Activated T-cell treated with anti-CD3 and anti-CD28 coated beads, Interleukin-2, amount 50 U/mL, for 24 hours (primary cell): Measurements from ENCODE around the gene TRAF3IP3.

Experiments used
- DNase-seq: peaks from one replicate; pipeline ENCODE4 v3.0.0-alpha.2; 2020
- H3K27ac Mint-ChIP-seq: 2 replicates; pipeline ENCODE4 v1.8.0; 2020; ENCODE audit warnings: mild to moderate bottlenecking, mixed read lengths
- H3K27me3 Mint-ChIP-seq: 2 replicates; pipeline ENCODE4 v1.8.0; 2020; ENCODE audit warnings: mixed read lengths
- H3K36me3 Mint-ChIP-seq: 2 replicates; pipeline ENCODE4 v1.8.0; 2020; ENCODE audit warnings: low read depth, mixed read lengths
- H3K4me1 Mint-ChIP-seq: 2 replicates; pipeline ENCODE4 v1.8.0; 2020; ENCODE audit warnings: low read depth, mixed read lengths
- H3K4me3 Mint-ChIP-seq: 2 replicates; pipeline ENCODE4 v1.8.0; 2020; ENCODE audit warnings: mild to moderate bottlenecking, moderate library complexity, mixed read lengths
- H3K9me3 Mint-ChIP-seq: 2 replicates; pipeline ENCODE4 v1.8.0; 2020; ENCODE audit warnings: mixed read lengths

The TRAF3IP3 gene

DNA sequence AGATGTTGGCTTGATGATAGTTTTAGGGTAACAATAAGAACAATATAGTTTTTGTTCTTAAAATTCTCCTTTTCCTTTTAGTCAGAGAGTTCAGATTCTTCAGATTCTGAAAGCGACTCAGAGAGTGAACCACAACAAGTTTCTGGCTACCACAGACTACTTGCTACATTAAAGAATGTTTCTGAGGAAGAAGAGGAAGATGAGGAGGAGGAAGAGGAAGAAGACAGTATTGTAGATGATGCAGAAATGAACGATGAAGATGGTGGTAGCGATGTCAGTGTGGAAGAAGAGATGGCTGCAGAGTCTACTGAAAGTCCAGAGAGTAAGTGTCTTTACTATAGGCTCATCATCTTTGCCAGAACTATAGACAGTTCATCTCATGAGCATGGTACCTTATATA, 74.9 kb downstream of the TRAF3IP3 start:
- no peak overlapping the region for H3K27ac Mint-ChIP-seq
- H3K9me3 Mint-ChIP-seq = no peaks in the 10 kb centered on the region
- peaks cover 73% of the 10 kb centered on the region for H3K36me3 Mint-ChIP-seq
- H3K4me3 Mint-ChIP-seq = no peak overlapping the region
- no peaks in the 10 kb centered on the region for H3K27me3 Mint-ChIP-seq
- H3K4me1 Mint-ChIP-seq = peaks cover 64% of the 10 kb centered on the region
- no peak for DNase-seq

DNA sequence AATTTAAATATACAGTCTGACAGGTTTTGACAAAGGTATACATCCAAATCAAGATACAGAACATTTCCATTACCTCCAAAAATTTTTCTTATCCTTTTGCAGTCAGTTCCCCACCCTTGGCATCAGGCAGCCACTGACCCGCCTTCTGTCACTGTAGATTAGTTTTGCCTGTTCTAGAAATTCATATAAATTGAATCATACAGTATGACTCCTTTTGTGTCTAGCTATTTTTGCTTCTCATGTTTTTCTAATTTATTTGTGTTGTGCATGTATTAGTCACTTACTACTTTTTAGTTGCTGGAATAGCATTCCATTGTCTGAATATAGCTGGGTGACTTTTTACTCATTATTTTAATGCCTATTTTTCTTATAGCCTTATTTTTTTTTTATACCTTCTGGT, 75.8 kb downstream of the TRAF3IP3 start:
- H3K27ac Mint-ChIP-seq = no peak overlapping the region
- H3K36me3 Mint-ChIP-seq = peaks cover 82% of the 10 kb centered on the region
- H3K9me3 Mint-ChIP-seq = no peaks in the 10 kb centered on the region
- peaks cover 73% of the 10 kb centered on the region for H3K4me1 Mint-ChIP-seq
- no peaks in the 10 kb centered on the region for H3K27me3 Mint-ChIP-seq
- no peak overlapping the region for H3K4me3 Mint-ChIP-seq
- DNase-seq = no peak
